HUES6 (cell line): ENCODE data around the gene SLC41A1.
"Not testable (repeated sequence)": the region's sequence is repeated elsewhere in the genome, so short reads cannot be mapped to it uniquely, and the experiment has no call there.

ENCODE experiments used
- H3K27ac ChIP-seq: 2 replicates; pipeline ENCODE4 v1.7.0; 2013; ENCODE audit warnings: low read depth, mild to moderate bottlenecking, low read length, inconsistent platforms
- H3K27me3 ChIP-seq: 2 replicates; pipeline ENCODE4 v1.6.1; 2013; ENCODE audit warnings: low read length; ENCODE audit not compliant: control insufficient read depth, insufficient read depth
- H3K36me3 ChIP-seq: 2 replicates; pipeline ENCODE4 v1.6.1; 2013; ENCODE audit warnings: low read length; ENCODE audit not compliant: control insufficient read depth, insufficient read depth
- H3K4me1 ChIP-seq: 2 replicates; pipeline ENCODE4 v1.6.1; 2013; ENCODE audit warnings: low read length; ENCODE audit not compliant: control insufficient read depth, insufficient read depth
- H3K4me3 ChIP-seq: 2 replicates; pipeline ENCODE4 v1.5.1; 2013; ENCODE audit warnings: low read depth, low read length
- H3K9ac ChIP-seq: one replicate; pipeline ENCODE4 v1.6.1; 2013; ENCODE audit warnings: mild to moderate bottlenecking, low read length
- H3K9me3 ChIP-seq: 2 replicates; pipeline ENCODE4 v1.6.1; 2013; ENCODE audit warnings: low read depth, low read length; ENCODE audit not compliant: control insufficient read depth, insufficient read depth

Gene SLC41A1

DNA sequence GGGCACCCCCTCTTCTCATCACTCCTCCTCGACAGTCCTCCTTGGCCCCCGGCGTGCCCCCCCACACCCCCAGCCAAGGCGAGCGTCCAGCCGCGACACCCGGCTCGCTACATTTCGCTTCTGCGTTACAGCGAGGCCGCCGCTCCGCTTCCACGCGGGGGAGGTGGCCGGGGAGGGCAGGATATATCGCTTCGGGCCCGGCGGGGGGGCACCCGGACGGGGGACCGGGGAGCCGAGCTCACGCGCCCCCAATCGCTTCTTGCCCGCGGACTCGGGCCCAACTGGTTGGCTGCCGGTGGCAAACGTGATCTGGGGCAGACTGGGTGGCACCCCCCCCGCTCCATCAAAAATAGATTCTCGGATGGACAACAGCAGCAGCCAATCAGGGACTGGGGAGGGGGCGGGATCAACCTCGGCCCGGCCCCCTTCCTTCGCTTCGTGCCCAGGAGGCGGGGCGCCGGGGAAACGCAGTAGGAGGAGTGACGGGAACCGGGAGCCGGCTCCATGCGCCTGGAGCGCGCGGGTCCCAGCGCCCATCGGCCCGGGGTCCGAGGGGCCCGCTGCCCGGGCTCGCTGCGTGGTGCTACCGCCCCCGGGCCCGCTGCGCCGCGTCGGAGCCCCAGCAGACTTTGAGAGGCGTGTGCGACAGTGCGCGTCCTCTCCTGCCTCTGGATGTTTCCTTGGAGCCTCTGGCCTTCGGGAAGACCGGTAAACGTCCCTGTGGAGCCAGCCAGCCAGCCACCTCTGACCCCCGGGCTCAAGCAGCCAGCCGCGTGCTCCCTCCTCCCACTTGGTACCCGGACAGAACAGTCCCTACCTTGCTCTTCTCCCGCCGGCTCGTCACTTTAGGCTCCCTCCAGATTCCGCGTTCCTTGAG lies at the start of gene SLC41A1:
SLC41A1 (minus strand) TSS at position 321 of the 877 bp plus-strand sequence. CDS start 2,757 bp downstream, outside the sequence.
- H3K27ac ChIP-seq = peak within 1 kb of the TSS; percentile 65; the same call in 1 of the 2 replicates
- peak within 1 kb of the TSS; percentile 95 for H3K4me3 ChIP-seq
- H3K4me1 ChIP-seq = peaks cover 30% of the 10 kb centered on the region
- no peaks in the 10 kb centered on the region for H3K9me3 ChIP-seq
- H3K27me3 ChIP-seq = peaks cover 10% of the 10 kb centered on the region
- H3K36me3 ChIP-seq = peaks cover 20% of the 10 kb centered on the region
- H3K9ac ChIP-seq = peak within 1 kb of the TSS; percentile 71

DNA sequence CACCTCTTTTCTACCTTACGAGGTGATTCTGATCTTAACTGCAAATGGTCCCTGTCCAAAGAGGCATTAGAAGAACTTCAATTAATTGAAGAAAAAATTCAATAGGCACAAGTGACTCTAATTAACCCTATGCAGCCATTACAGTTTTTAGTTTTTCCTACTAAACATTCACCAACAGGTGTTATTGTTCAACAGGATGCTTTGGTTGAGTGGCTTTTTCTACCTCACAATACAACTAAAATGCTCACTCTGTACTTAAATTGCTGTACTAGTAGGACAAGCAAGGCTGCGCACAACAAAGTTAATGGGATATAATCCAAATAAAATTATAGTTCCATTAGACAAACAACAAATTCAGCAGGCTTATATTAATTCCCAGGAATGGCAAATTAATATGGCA lies 48.5 kb upstream of the SLC41A1 start:
- no peak overlapping the region for H3K9ac ChIP-seq

DNA sequence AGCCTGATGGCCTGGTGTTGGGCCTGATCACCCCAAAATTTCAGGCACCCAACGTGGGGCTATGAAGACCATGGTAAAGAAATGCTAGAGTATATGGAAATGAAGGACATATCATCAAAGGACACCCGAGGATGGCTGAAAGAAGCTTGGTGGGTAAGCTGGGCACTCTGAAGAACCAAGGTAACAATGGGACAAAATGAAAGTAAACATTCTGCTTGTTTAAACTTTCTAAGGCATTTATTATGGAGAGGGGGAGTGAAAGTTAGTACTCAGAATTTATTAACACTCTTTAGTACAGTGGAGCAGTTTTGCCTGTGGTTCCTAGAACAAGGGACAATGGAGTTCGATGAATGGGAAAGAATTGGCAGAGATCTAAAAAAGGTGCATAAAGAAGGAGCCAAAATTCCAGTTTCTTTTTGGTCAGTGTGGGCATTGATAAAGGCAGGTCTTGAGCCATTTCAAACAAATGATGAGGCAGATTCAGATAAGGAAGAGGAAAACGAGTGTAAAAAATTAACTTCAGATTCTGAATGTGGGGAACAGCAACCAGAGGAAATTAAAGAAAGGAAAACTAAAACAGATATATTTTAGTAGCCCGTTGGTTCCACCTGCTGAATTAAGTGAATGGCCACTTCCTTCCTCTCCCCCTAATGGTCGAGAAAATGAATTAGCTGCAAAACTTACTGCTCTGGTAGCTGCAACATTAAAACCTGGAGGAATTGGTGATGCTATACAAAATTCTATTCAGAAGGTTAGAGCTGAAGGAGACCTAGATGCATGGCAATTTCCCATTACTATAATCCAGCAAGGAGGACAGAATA lies 45.4 kb upstream of the SLC41A1 start:
- H3K9ac ChIP-seq = no peak overlapping the region
- no peaks in the 10 kb centered on the region for H3K9me3 ChIP-seq
- no peak overlapping the region for H3K4me3 ChIP-seq
- no peaks in the 10 kb centered on the region for H3K4me1 ChIP-seq
- H3K36me3 ChIP-seq = no peaks in the 10 kb centered on the region
- no peaks in the 10 kb centered on the region for H3K27me3 ChIP-seq
- no peak overlapping the region for H3K27ac ChIP-seq

More for the DNA sequence above, 48.5 kb upstream of the SLC41A1 start:
- H3K27ac ChIP-seq = no peak overlapping the region
- H3K27me3 ChIP-seq = no peaks in the 10 kb centered on the region
- H3K36me3 ChIP-seq = no peaks in the 10 kb centered on the region
- H3K4me1 ChIP-seq = no peaks in the 10 kb centered on the region
- no peak overlapping the region for H3K4me3 ChIP-seq
- no peaks in the 10 kb centered on the region for H3K9me3 ChIP-seq

DNA sequence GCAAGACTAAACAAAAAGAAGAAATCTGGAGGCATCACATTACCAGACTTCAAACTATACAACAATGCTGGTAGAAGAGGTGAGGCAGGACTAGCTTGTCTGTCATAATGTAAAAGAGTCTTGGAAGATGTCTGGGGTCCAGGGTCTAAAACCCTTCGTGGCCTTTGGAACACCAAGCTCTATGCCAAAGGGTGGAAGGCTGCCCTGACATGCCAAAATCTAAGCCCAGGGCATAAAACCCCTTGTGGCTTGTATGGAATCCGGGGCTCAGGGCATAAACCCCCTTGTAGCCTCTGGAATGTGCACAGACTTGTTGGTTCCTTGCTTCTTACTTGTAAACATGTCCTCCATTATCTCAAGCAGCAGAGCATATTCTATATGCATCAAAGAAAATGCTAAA lies 44.5 kb upstream of the SLC41A1 start:
- H3K27me3 ChIP-seq, H3K36me3 ChIP-seq, H3K9me3 ChIP-seq, H3K4me1 ChIP-seq, H3K4me3 ChIP-seq, H3K27ac ChIP-seq, H3K9ac ChIP-seq: not testable (repeated sequence)

DNA sequence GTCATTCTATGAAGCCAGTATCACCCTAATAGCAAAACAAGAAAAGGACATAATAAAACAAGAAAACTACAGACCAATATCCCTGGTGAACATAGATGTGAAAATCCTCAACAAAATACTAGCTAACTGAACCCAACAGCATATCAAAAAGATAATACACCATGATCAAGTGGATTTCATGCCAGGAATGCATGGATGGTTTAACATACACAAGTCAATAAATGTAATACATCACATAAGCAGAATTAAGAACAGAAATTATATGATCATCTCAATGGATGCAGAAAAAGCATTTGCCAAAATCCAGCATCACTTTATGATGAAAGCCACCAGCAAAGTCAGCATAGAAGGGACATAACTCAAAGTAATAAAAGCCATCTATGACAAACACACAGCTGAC lies 43.4 kb upstream of the SLC41A1 start:
- Histone ChIP-seq H3K27me3 (no peaks in the 10 kb centered on the region), H3K36me3 (no peaks in the 10 kb centered on the region), H3K9ac (no peak overlapping the region), H3K9me3 (peaks cover 13% of the 10 kb centered on the region), H3K27ac (no peak overlapping the region), H3K4me3 (no peak overlapping the region), H3K4me1 (no peaks in the 10 kb centered on the region)

DNA sequence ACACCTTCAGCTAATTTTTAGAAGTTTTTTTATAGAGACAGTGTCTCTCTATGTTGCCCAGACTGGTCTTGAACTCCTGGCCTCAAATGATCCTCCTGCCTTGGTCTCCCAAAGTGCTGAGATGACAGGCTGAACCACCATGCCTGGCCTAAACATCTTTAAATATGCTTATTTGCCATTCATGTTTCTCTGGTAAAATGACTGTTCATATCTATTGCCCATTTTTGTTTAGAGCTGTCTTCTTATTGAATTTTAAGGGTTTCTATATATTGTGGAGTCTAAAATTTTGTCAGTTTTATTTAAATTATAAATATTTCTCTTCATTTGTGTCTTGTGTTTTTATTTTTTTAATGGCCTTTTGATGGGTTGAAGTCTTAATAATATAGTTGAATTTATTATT lies 40.0 kb upstream of the SLC41A1 start:
- peaks cover 13% of the 10 kb centered on the region for H3K9me3 ChIP-seq
- H3K9ac ChIP-seq = no peak overlapping the region
- H3K4me3 ChIP-seq = no peak overlapping the region
- H3K36me3 ChIP-seq = no peaks in the 10 kb centered on the region
- H3K27ac ChIP-seq = no peak overlapping the region
- no peaks in the 10 kb centered on the region for H3K4me1 ChIP-seq
- H3K27me3 ChIP-seq = peaks cover 17% of the 10 kb centered on the region

DNA sequence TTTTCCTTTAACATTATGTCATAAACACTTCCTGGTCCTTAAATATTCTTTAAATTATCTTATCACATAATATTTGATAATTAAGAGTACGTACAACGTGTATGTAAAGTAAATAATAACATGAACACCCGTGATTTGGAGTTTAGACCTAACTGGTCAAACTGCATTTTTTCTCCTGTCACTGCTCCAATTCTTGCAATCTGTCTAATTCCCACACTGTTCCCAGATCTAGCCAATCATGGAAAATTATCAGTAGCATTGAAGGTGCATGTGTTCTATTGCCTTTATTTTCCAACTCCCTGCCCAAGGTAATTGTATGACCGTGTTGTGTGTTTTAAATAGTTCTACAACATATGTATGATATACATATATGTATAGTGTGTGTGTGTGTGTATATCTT lies 39.0 kb upstream of the SLC41A1 start:
- H3K4me1 ChIP-seq = no peaks in the 10 kb centered on the region
- H3K9me3 ChIP-seq = peaks cover 13% of the 10 kb centered on the region
- peaks cover 17% of the 10 kb centered on the region for H3K27me3 ChIP-seq
- no peaks in the 10 kb centered on the region for H3K36me3 ChIP-seq
- no peak overlapping the region for H3K9ac ChIP-seq
- no peak overlapping the region for H3K4me3 ChIP-seq
- H3K27ac ChIP-seq = no peak overlapping the region

DNA sequence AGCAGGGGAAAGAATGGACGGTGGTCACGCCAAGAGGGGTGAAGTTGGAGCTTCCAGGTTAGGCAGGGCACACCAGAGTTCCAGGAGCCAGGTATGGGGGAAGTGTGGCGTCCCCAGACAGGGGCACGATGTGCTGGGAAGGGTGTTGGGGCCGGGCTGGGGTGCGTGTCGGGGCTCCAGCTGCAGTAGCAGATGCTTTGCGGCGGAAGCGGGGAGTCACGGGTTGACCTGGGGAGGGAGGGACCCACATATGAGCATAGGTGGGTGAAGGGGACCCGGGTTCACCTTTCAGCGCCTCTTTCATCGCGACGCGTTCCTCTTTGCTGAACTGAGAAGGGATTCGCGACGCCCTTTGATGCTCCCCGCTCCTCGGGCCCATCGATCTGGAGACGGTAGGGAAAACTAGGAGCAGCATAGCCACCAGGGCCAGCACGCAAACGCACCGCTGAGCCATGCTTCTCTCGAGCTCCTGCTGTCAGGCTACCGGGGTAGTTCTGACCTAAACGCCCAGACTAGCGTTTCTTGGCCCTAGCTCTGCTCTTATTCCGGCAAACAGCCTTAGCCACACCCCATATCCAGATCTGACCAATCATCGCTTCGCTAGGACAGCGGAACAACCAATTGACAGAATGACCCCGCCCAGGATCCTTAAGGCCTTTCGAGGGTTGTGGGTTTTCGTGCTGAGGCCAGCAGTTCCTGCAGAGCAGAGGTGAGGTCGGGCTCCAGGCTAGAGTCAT lies 36.8 kb upstream of the SLC41A1 start, which contains the start of gene PM20D1:
PM20D1 (minus strand) TSS at position 514 of the 737 bp plus-strand sequence; CDS start at position 454, 60 bp downstream.
- Histone ChIP-seq H3K9ac (no peak within 1 kb of the TSS), H3K4me1 (no peaks in the 10 kb centered on the region), H3K4me3 (peak within 1 kb of the TSS; percentile 43; the same call in 1 of the 2 replicates), H3K9me3 (peaks cover 13% of the 10 kb centered on the region), H3K27ac (no peak within 1 kb of the TSS), H3K36me3 (no peaks in the 10 kb centered on the region), H3K27me3 (peaks cover 17% of the 10 kb centered on the region)

DNA sequence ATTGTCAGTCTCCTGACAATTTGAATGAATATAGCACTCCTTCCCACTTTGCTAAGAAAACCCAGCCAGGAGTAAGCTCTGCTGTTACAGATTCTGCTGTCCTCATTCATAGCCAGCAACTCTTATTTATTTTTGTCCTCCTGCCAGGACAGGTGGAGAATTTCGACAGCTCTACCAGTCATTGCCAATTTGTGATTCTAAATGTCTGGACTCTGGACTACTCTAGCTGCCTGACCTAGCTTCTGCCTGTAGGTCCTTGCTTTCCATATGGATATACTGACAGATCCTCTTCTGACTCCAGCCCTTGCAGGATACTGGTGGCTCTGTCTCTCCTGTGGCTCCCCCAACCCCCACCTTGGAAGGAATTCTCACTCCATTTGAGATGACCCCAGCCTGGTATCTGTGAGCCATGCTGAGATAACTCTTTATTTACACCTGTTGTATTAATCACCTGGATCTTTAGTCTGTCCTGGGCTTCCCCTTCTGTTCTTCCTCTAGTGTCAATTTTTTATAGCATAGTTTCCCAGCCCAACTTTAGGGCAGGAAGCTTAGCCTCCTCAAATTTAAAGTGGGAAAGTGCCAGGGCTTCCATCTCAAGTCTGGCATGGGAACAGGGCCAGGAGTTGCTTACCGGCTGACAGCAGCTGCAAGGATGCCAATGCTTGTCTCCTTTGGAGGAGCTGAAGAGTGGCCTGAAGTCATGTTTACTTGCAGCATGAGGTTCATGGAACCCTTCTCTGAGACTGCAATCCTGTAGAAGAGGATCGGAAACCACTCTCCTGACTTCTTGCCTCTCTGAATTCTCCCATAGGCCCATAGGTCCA lies 30.2 kb upstream of the SLC41A1 start:
- Histone ChIP-seq H3K27ac (no peak overlapping the region), H3K9me3 (no peaks in the 10 kb centered on the region), H3K27me3 (peaks cover 2% of the 10 kb centered on the region; the same call in 1 of the 2 replicates), H3K9ac (no peak overlapping the region), H3K4me1 (peaks cover 9% of the 10 kb centered on the region; the same call in 1 of the 2 replicates), H3K36me3 (no peaks in the 10 kb centered on the region), H3K4me3 (no peak overlapping the region)

DNA sequence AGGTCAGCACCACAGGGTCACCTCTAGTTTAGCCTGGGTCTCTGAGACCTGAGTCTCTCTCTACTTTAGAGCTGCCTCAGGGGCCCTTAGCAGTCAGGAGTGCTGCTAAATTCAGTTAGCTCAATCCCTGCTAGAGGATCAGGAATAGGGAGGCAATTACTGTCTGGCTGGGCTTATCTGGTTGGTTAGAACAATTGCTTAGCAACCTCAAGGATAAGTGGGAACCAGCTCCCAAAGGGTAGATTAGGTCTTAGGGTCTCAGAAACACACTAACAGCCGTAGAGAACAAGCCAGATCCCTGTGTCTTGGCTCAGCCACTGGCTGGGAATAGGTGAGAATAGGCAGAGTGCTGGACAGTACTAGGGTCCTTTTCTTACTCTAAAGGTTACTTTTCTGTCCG lies 29.2 kb upstream of the SLC41A1 start:
- peaks cover 9% of the 10 kb centered on the region; the same call in 1 of the 2 replicates for H3K4me1 ChIP-seq
- H3K27ac ChIP-seq = no peak overlapping the region
- H3K36me3 ChIP-seq = no peaks in the 10 kb centered on the region
- no peaks in the 10 kb centered on the region for H3K9me3 ChIP-seq
- no peaks in the 10 kb centered on the region for H3K27me3 ChIP-seq
- H3K4me3 ChIP-seq = no peak overlapping the region
- no peak overlapping the region for H3K9ac ChIP-seq
